ENCODE results near the gene HOXC10. TPM values are rescaled to one million over a fixed set of nuclear protein-coding genes. Genes with fewer than 3 reads are reported as not detected.

Gene HOXC10
- total and polyA plus RNA-seq, 10 of the 15 experiments (the other 5 are each of a cell fraction or from before 2014, with no cell fraction given) = 0.59 TPM; not detected in 9

DNA sequence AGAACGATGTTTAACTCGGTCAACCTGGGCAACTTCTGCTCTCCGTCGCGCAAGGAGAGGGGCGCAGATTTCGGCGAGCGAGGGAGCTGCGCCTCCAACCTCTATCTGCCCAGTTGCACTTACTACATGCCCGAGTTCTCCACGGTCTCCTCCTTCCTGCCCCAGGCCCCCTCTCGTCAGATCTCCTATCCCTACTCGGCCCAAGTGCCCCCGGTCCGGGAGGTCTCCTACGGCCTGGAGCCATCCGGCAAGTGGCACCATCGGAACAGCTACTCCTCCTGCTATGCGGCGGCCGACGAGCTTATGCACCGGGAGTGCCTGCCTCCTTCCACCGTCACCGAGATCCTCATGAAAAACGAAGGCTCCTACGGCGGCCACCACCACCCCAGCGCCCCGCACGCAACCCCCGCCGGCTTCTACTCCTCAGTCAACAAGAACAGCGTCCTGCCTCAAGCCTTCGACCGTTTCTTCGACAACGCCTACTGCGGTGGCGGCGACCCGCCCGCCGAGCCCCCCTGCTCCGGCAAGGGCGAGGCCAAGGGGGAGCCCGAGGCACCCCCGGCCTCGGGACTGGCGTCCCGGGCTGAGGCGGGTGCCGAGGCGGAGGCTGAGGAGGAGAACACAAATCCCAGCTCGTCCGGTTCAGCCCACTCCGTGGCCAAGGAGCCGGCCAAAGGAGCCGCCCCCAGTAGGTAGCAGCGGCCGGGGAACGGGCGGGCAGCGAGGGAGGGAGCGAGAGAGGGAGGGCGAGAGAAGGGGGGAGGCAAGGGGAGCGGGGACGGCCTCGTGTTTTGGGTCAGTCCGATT, 11.5 kb upstream of the HOXC10 start:
- peak; percentile 98 for TF ChIP-seq SUZ12 (IDR thresholded peaks at IDR 0.05; ENCODE audit: unreplicated experiment)
- no peak for TF ChIP-seq E2F8 (IDR thresholded peaks at IDR 0.05; ENCODE audit: low read depth, partially characterized antibody)
- no peak for TF ChIP-seq POLR2AphosphoS2 (IDR thresholded peaks at IDR 0.05; ENCODE audit: low read depth, low read length)
- WGBS (ENCODE audit: insufficient coverage, insufficient replicate concordance, low lambda C conversion rate, missing lambda C conversion rate) = 60% methylated on average over 56 of the region's 71 CpGs
- no peak overlapping the region for H2AFZ ChIP-seq (ENCODE audit: control insufficient read depth, low read depth, low read length)
- H4K20me1 ChIP-seq (ENCODE audit: control insufficient read depth, insufficient read depth) = no peaks in the 10 kb centered on the region; the same call in 1 of the 2 replicates
- POLR2A ChIA-PET = no interaction called here
- ATAC-seq (no peak), DNase-seq (ENCODE audit: low read depth, low spot score) (no peak), FAIRE-seq (no peak)
- no peaks in the 10 kb centered on the region; the same call in 1 of the 3 replicates for H3K9me3 ChIP-seq (replicated peaks; ENCODE audit: control insufficient read depth, insufficient read depth, low read length)
- BruUV-seq (replicated peaks) = no TSS peak
- H3K4me2 ChIP-seq (ENCODE audit: control insufficient read depth, insufficient read depth) = no peak overlapping the region
- no peaks in the 10 kb centered on the region for H3K79me2 ChIP-seq (ENCODE audit: control insufficient read depth, insufficient read depth, low read length)
- peaks cover 28 to 35% of the 10 kb centered on the region in 2 experiments for H3K27me3 ChIP-seq (replicated peaks in 1 of 2; ENCODE audit: control insufficient read depth in 2 of 2, insufficient read depth in 2 of 2, low read length in 1 of 2)
- H3K4me1 ChIP-seq (ENCODE audit: control insufficient read depth, insufficient read depth, low read length) = peaks cover 8% of the 10 kb centered on the region
- H3K27ac ChIP-seq (ENCODE audit: control insufficient read depth, insufficient read depth) = no peak overlapping the region
- RAD21 ChIA-PET (ENCODE audit: unreplicated experiment) = no interaction called here
- CTCF ChIA-PET = no interaction called here
- no peak overlapping the region for H3K4me3 ChIP-seq
- H3K9ac ChIP-seq (ENCODE audit: control insufficient read depth, insufficient read depth, low read length) = no peak overlapping the region
- SMC1A ChIA-PET (ENCODE audit: uncharacterized antibody, unreplicated experiment) = no interaction called here
- no peaks in the 10 kb centered on the region for H3K36me3 ChIP-seq (ENCODE audit: control insufficient read depth in 2 of 2, insufficient read depth in 2 of 2, low read length in 1 of 2)
- intact Hi-C loops (cut with micrococcal nuclease; ENCODE audit: unreplicated experiment) (no loop called here), in situ Hi-C loops (cut with MboI) (no loop called here)
